DMS53 treated with DMSO at 0.1 percent for 48 hours (cell line): Measurements from ENCODE around the gene MAVS.
"Not testable (repeated sequence)": the region's sequence is repeated elsewhere in the genome, so short reads cannot be mapped to it uniquely, and the experiment has no call there.

Experiments
- DNase-seq: peaks from one replicate; lab custom pipeline; 2025; ENCODE audit not compliant: unreplicated experiment; lab: John Stamatoyannopoulos, UW

MAVS gene

GRCh38 chr20:3847429-3847940 is 851 bp downstream of the MAVS start:
- no peak for DNase-seq

- no peak for DNase-seq
Measured at GRCh38 chr20:3848565-3848964, 1.9 kb downstream of the MAVS start.

GRCh38 chr20:3854462-3854871 is 7.8 kb downstream of the MAVS start:
- no peak for DNase-seq

- DNase-seq = no peak
Measured at GRCh38 chr20:3857405-3857804, 10.8 kb downstream of the MAVS start.

- DNase-seq = no peak
Measured at GRCh38 chr20:3858689-3859088, 12.1 kb downstream of the MAVS start.

GRCh38 chr20:3861191-3861590 is 14.6 kb downstream of the MAVS start:
- DNase-seq = no peak

- no peak for DNase-seq
Measured at GRCh38 chr20:3862333-3862732, 15.7 kb downstream of the MAVS start.

GRCh38 chr20:3863317-3863716 is 16.7 kb downstream of the MAVS start:
- DNase-seq = no peak

- DNase-seq = no peak
Measured at GRCh38 chr20:3864518-3864917, 17.9 kb downstream of the MAVS start.

- no peak for DNase-seq
Measured at GRCh38 chr20:3865152-3865886, 18.7 kb downstream of the MAVS start.

GRCh38 chr20:3865887-3866407 is 19.3 kb downstream of the MAVS start:
- no peak for DNase-seq

- no peak for DNase-seq
Measured at GRCh38 chr20:3866464-3866863, 19.8 kb downstream of the MAVS start.

GRCh38 chr20:3867802-3868201 is 21.2 kb downstream of the MAVS start:
- no peak for DNase-seq

GRCh38 chr20:3869839-3870634 is 23.4 kb downstream of the MAVS start:
- no peak for DNase-seq

GRCh38 chr20:3871550-3872265 is 25.1 kb downstream of the MAVS start:
- no peak for DNase-seq

GRCh38 chr20:3873507-3873906 is 26.9 kb downstream of the MAVS start:
- DNase-seq = no peak

GRCh38 chr20:3874194-3874844 is 27.7 kb downstream of the MAVS start:
- no peak for DNase-seq

GRCh38 chr20:3875378-3875974 is 28.8 kb downstream of the MAVS start:
- DNase-seq = no peak

GRCh38 chr20:3876000-3876399 is 29.4 kb downstream of the MAVS start:
- no peak for DNase-seq

- no peak for DNase-seq
Measured at GRCh38 chr20:3876676-3877075, 30.0 kb downstream of the MAVS start.

- not testable (repeated sequence) for DNase-seq
Measured at GRCh38 chr20:3878921-3879274, 32.3 kb downstream of the MAVS start.
